H1 (cell line): ENCODE data around the gene OXLD1.

Source experiments
- CEBPB ChIP-seq: IDR thresholded peaks from 2 replicates; pipeline ENCODE4 v1.6.1; 2012; ENCODE audit warnings: low read depth, low read length
- TEAD4 ChIP-seq: IDR thresholded peaks from 2 replicates; pipeline ENCODE4 v1.6.1; 2012; ENCODE audit warnings: low read depth, low read length, inconsistent platforms, mixed read lengths

GRCh38 chr17:81688616-81689015, 22.2 kb upstream of the OXLD1 start:
- TF ChIP-seq TEAD4 = no peak
- TF ChIP-seq CEBPB = no peak
